Measurements from ENCODE around the gene EVC2.

DNA sequence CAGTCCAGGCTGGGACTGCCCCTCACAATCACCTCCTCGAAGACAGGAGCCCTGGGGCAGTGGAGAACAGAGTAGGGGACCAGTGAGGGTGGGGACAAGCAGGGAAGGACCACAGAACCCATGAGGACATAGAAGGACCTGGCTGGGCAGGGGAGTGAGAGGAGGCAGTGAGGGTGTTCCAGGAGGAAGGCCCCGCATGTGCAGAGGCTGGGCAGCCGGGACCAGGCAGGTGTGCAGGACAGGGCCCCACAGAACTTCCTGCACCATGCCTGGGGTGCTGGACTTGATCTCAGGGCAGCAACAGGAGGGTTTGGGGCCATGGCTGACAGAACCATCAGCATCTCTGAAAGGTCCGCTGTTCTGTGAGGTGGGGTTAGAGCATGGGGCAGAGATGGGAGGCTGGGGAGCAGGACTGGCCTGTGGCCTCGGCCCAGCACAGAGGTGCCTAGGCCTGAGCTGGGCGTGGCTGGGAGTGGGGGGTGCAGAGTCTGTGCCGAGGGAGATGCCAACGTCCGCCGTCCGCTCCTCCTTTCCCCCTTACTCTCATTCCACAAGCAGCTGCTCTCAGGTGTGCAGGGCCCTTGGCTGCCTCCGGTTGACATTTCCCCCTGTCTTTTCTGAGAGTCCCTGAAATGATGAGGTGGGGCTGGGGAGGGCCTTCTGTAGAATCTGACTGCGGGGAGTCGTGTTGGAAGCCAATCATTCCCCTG, 43.5 kb upstream of the EVC2 start:
- TF ChIP-seq CTCF (IDR thresholded peaks at IDR 0.05; ENCODE audit: low read depth, low read length), result no peak
- TF ChIP-seq EZH2phosphoT487 (IDR thresholded peaks at IDR 0.05; ENCODE audit: low read depth), result no peak

Measured in OCI-LY3 (cell line).